Mucosa of gallbladder (tissue), 1 donor: Measurements from ENCODE around the gene KRTAP9-7. TPM values are rescaled to one million over a fixed set of nuclear protein-coding genes. Genes with fewer than 3 reads are reported as not detected.

Source experiments
- DNase-seq: peaks from one replicate; pipeline ENCODE4 v3.0.0-alpha.2; 2020; ENCODE audit warnings: low spot score
- total RNA-seq: library from RNA; stranded (reverse); gene quantifications from one replicate; pipeline ENCODE4 v1.2.1, GENCODE V29; 2021
- donor health status: DM: no; HTN: no; CAD: no.

Gene KRTAP9-7
- total RNA-seq, 1 donor from 2014 or later: not detected

DNA sequence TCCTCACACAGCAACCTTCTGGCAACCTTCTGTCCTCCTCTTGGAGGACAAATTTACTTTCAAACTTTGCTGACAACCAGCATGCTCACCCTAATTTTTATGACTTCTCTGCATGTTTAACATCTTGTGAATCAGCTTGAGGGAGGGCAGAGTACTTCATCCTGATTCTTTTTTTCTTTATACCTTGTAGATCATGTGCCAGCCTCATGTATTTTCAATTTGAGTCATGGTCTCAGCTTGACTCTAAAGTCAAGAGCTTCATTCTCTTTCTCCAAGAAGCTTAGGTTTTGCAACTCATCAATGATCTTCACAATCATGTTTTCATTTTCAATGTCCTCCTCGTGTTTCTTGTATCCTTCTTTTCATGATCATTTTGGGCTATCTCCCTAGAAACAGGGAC lies 3.6 kb upstream of the KRTAP9-7 start:
- DNase-seq: no peak

DNA sequence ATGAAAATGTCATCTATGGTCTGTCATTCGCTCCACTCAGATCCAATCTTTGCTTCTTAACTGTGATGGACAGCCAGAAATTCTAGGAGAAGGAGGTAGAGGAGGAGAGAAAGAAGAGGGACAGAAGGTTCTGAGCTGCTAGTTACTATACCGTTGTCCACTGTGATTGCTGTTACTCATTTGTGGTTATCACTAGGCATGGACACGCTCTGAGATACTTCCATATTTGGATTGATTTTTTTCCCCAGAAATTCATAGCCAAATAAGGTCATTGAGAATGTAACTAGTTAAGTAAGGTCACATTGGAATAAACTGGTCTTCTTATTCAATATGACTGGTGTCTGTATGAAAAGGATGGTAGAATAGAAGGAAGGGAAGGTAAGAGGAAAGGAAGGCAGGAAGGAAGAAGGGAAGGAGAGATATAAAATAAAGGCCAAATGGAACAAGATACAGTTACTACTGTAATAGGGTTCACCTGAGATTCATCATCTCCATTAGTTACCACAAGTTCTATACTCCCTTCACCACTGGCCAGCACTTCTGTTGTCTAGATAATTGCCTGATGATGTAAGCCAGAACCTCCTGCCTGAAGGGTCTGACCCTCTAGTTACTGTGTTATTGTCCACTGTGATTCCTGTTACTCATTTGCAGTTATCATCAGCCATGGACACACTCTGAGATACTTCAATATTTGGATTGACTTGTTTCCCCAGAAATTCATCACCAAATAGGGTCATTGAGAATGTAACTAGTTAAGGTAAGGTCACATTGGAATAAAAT lies 2.9 kb downstream of the KRTAP9-7 start:
- DNase-seq: no peak

DNA sequence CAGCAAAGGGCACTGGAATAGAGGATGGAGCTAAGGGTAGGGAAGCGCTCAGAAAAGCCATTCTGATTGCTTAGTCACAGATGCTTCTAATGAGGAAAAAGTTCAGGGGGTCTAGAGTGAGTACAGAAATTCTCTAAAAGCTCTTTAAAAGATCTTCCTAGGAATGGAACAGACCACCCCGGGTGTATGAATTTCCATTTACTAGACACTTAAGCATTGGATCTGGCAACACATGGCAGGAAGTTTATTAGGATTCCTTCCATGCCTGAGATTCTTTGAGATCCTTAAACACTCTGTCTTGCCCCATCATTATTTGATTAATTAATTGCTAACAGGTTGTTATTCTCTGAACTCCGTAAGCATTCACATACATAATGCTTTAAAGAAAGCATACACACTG lies 8.5 kb downstream of the KRTAP9-7 start:
- no peak for DNase-seq

DNA sequence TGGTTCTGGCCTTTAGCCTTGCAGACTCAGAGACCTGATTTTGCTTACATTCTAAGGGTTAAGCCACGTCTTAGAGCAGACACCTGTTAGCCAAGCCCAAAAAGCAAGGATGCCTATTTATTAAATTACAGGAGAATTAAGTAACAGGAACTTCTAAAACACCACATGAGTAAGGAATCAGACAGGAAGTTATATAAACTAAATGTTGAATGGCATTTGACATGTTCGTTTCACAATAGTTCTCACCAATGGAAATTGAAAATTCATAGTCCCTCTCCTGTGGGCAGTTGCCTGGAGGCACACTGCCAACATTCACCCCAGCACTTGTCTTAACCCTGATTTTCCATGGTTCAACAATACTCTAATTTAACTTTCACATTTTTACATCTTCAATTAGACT lies 9.0 kb downstream of the KRTAP9-7 start:
- no peak for DNase-seq

DNA sequence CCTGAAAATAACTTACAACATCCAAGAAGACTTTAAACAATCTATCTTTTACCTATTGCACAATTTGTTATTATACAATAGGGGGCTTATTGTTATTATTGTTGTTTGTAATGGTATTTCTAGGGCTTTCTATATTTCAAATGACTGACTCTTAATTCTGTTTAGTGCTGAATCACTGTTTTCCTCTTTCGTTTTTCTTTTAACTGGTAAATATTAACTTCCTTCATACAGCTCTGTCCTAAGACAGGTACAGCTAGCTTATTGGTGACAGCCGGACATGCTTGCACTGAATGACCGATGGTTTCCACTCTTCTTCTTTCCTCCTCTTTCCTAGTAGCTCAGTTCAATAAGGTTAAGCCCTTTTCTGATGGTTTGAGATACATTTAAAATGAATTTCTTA lies 11.6 kb downstream of the KRTAP9-7 start:
- no peak for DNase-seq

DNA sequence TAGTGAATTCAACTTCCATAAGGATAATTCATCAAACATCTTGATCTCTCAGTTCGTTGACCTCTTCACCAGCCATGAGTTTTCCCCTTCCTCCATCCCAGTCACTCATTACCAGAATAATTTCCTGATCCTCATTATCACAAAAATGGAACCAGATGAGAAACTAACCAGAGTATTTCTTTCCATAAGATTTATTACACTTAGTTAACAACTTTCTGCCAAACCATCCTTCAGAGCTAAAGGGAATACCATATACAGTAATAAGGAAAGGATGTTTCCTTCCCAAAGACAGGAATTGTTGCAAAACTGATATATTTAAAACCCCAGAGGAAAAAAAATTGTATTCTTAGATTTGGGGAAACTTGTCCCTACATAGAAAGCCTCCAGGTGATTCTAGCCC lies 18.5 kb downstream of the KRTAP9-7 start:
- DNase-seq: no peak

DNA sequence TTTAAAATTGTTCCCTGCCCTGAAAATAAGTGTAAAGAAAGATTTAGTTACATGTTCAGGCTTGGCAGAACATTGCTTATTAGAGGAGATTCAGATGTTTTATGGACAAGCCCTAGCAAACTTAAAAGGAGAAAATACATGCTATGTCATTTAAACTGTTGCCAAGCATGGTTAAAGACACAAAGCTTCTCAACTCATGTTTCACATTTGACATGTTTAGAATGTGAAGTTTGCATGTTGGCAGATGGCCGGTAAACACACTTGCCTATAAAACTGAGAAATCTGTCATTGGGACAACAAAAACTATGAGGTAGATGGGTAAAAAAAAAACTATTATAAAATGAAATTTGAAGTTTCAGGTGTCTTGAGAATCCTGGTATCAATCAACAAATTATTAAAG lies 21.3 kb downstream of the KRTAP9-7 start:
- DNase-seq: no peak

DNA sequence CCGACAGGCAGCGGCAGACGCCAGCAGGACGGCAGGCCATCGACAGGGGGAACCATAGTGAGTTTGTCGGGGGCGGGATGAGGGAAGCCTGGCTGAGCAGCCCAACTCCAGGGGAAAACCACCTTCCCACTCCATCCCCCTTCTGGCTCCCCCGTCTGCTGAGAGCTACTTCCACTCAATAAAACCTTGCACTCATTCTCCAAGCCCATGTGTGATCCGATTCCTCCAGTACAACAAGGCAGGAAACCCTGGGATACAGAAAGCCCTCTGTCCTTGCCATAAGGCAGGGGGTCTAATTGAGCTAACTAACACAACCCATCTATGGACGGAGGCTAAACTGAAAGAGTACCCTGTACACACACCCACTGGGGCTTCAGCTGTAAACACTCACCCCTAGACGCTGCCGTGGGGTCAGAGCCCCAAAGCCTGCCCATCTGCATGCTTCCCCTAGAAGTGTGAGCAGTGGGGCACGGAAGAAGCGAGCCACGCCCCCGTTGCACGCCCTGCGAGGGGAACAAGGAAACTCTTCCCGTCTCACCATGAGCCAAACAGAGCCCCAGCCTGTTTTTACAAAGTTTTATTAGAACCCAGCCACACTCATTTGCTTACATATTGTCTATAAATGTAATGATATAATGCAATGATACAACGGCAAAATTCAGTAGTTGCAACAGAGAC lies 23.1 kb downstream of the KRTAP9-7 start:
- no peak for DNase-seq

DNA sequence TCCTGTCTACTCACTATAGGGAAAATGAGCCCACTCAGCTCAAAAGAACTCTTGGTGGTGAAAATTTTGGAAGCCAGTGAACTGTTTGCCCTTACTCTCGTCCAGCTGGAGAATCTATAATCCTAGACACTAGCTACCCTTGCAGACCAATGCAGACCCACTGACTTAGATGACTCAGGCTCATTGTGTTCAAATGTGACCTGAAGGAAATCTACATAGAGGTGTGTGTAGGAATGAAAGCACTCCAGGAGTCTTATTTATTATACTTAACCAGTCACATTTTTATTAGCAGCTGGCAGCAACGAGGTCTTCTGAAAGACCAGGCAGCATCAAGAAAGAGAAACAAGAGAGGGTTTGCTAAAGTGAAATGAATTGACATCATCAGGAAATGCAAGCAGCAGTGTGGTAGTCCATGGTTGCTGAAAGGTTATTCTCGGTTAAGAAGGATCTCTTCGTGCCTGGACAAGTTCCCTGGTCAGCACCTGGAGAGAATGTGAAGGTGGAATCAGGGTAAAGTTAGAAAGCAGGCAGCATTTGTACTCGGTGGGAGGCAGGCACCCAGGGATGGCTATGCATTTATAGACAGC lies 25.8 kb downstream of the KRTAP9-7 start:
- no peak for DNase-seq

GRCh38 chr17:41301916-41302901 lies 26.7 kb downstream of the KRTAP9-7 start, which contains the start of gene KRTAP29-1:
TSS of gene KRTAP29-1 (minus strand) at chr17:41302851. CDS start at chr17:41302851, 0 bp downstream.
- DNase-seq: no peak

DNA sequence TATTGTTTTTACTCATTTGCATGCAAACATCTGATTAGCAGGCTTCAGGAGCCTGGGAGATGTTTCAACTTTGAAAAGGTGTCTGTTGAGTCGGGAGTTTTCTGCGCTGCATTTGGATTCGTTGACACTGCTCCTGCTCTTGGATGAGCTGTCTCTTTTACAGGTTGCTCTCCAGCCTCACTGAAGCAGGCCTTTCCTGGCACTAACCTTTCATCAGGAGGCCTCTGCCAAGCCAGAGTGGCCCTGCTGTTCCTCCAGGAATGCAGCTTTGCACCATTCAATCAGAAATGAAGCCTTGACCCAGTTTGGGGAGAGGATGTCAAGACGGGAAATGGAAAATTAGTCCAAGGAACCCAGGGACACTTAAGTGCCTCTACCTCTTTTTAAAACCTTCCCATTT lies 27.5 kb downstream of the KRTAP9-7 start:
- DNase-seq: no peak

- DNase-seq: no peak
Measured at GRCh38 chr17:41304091-41304490, 28.6 kb downstream of the KRTAP9-7 start.

GRCh38 chr17:41307647-41308046 lies 32.1 kb downstream of the KRTAP9-7 start:
- DNase-seq: no peak

DNA sequence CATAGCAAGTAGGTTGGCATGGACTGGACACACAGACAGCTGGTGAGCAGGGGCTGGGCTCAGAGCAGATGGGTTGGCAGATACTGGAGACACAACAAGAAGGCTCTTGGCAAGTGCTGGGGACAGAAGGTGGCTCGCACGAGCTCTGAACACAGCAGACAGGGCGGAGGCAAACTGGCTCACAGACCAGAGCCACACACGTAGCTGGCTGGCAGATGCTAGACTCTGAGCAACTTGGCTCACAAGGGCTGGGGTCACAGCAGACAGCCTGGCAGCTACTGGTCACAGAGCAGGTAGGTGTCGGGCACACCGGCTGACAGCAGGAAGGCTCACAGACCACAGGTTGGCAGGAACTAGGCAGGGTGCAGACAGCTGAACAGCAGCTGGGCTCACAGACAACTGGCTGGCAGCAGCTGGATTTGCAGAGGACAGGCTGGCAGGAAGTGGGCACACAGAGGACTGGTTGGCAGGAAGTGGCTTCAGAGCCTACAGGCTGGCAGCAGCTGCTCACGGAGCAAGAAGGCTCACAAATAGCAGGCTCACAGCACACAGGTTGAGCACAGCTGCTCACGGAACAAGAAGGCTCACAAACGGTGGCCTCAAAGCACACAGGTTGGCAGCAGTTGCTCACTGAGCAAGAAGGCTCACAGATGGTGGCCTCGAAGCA lies 32.9 kb downstream of the KRTAP9-7 start:
- DNase-seq: peak; percentile 21

DNA sequence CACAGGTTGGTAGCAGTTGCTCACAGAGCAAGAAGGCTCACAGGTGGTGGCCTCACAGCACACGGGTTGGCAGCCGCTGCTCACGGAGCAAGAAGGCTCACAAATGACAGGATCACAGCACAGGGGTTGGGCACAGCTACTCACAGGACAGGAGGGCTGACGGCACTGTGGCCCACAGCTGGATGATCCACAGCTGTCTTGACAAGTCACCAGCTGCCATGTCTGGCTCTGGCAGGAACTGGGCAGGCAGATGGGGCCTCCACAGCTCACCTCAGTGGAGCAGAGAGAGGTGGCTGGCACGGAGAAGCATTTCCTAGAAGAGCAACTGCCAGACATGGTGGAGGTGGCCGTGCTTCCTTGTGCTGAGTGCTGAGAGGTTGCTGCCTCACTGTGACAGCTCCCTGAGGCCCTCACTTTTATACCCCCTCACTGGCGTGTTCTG lies 33.4 kb downstream of the KRTAP9-7 start, which contains the start of gene KRTAP16-1:
KRTAP16-1 (minus strand) TSS at position 392 of the 442 bp plus-strand sequence; CDS start at position 336, 56 bp downstream.
- DNase-seq: no peak

GRCh38 chr17:41311111-41311510 lies 35.6 kb downstream of the KRTAP9-7 start:
- DNase-seq: no peak

DNA sequence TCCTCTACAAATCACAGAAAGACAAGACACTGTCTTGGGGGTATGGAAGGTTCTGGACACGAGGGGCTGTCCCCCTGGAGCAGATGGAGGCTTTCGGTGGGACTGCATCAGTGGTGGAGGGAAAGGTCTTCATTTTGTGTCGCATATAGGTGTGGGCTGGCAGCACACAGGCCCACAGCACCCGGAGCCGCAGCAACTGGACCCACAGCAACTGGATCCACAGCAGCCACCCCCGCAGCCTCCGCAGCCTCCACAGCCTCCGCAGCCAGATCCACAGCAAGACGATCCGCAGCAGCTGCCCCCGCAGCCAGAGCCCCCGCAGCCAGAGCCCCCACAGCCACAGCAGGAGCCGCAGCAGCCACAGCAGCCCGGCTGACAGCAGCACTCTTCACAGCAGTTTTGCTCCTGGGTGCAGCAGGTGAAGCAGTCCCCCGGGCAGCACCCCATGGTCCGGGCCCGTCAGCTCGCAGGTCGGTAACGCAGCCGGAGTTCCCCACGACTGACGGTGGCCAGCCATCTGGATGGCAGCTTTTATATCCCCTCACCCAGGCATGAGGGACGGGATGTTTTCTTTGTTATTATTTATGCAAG lies 39.8 kb downstream of the KRTAP9-7 start, which contains the start of gene KRTAP17-1:
KRTAP17-1 (minus strand) TSS at position 507 of the 591 bp plus-strand sequence; CDS start at position 447, 60 bp downstream.
- DNase-seq: no peak

DNA sequence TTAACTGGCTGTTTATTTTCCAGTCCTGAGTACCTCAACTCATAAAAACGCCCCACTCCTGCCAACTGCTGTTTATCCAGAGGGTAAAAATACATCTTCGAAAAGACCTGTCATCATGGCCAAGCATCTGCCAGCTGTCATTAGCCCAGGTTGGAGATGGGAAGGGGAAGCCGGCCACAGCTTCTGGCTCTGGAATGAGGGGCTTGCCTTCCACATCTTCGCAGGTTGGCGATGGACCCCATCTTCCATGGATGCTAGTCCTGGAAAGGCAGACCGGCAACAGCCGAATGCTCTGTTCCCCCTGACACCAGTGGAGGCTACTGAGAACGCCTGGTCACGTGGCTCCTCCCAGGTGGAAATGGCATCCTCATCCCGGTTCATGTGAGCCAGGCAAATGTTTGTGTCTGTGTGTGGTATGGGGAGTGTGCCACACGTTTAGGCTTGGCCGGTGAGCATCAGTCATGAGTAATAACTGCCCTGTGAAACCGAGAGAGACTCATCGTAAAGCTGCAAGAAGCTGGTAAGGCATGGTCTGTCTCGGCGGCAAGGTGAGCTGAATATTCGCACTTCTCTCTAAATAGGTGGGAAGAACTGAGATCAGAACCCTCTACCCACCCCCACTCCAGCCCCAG lies 40.4 kb downstream of the KRTAP9-7 start:
- DNase-seq: no peak

DNA sequence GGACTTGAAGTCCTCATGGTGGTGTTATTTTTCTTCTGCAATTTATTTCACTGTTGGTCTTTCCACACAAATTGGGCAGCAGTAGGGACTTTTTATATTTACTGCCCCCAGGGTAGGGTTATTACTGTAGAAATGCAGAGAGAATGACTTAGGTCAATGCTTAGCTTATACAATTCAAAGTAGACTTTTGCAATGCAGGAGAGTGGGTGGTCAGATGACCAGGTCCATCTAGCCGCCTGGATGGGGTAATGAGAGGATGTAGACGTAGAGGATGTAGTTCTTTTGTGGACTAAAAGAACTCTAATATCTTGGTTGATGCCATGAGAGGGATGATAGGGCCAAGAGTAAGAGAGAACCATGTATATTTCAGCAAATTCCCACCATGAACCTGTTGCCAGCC lies 42.7 kb downstream of the KRTAP9-7 start:
- DNase-seq: no peak
